HG03520 (cell line): ENCODE results near the gene LRRC27.
"Not testable (repeated sequence)": the region's sequence is repeated elsewhere in the genome, so short reads cannot be mapped to it uniquely, and the experiment has no call there.

ENCODE experiments used
- ATAC-seq: cut with Tn5 transposase; IDR thresholded peaks from one replicate; pipeline ENCODE4 v1.9.1; 2021; ENCODE audit warnings: mild to moderate bottlenecking, moderate library complexity; ENCODE audit not compliant: unreplicated experiment

LRRC27 gene

GRCh38 chr10:132313865-132314264, 18.1 kb upstream of the LRRC27 start:
- ATAC-seq = no peak

- ATAC-seq = no peak
These were observed 17.7 kb upstream of the LRRC27 start for GRCh38 chr10:132314336-132314735.

GRCh38 chr10:132314881-132315280, 17.1 kb upstream of the LRRC27 start:
- ATAC-seq = not testable (repeated sequence)

GRCh38 chr10:132316133-132316532, 15.9 kb upstream of the LRRC27 start:
- no peak for ATAC-seq

GRCh38 chr10:132317477-132317876, 14.5 kb upstream of the LRRC27 start:
- ATAC-seq = not testable (repeated sequence)

- ATAC-seq = peak; percentile 99
These were observed 11.9 kb upstream of the LRRC27 start for GRCh38 chr10:132319853-132320653.

- ATAC-seq = no peak
These were observed 11.1 kb upstream of the LRRC27 start for GRCh38 chr10:132320654-132321469.

GRCh38 chr10:132321726-132322125, 10.3 kb upstream of the LRRC27 start:
- no peak for ATAC-seq

- no peak for ATAC-seq
These were observed 9.4 kb upstream of the LRRC27 start for GRCh38 chr10:132322586-132323048.

- no peak for ATAC-seq
These were observed 7.8 kb upstream of the LRRC27 start for GRCh38 chr10:132324186-132324585.

GRCh38 chr10:132326344-132326889, 5.6 kb upstream of the LRRC27 start:
- ATAC-seq = no peak

- ATAC-seq = no peak
These were observed 5.1 kb upstream of the LRRC27 start for GRCh38 chr10:132326925-132327324.

- no peak for ATAC-seq
These were observed 3.9 kb upstream of the LRRC27 start for GRCh38 chr10:132328106-132328505.

- no peak for ATAC-seq
These were observed 3.3 kb upstream of the LRRC27 start for GRCh38 chr10:132328738-132329137.

- no peak for ATAC-seq
These were observed 2.2 kb upstream of the LRRC27 start for GRCh38 chr10:132329565-132330485.

- no peak for ATAC-seq
These were observed 1.5 kb upstream of the LRRC27 start for GRCh38 chr10:132330486-132330833.

GRCh38 chr10:132332433-132332754, 401 bp downstream of the LRRC27 start:
- peak; percentile 43 for ATAC-seq

- no peak for ATAC-seq
These were observed 1.4 kb downstream of the LRRC27 start for GRCh38 chr10:132333386-132333785.

- no peak for ATAC-seq
These were observed 2.7 kb downstream of the LRRC27 start for GRCh38 chr10:132334631-132335188.
